COLO668 (cell line): Measurements from ENCODE around the gene OR8K1.

Source experiments
- DNase-seq: peaks from one replicate; lab custom pipeline; 2025; ENCODE audit not compliant: unreplicated experiment; lab: John Stamatoyannopoulos, UW

Gene OR8K1

DNA sequence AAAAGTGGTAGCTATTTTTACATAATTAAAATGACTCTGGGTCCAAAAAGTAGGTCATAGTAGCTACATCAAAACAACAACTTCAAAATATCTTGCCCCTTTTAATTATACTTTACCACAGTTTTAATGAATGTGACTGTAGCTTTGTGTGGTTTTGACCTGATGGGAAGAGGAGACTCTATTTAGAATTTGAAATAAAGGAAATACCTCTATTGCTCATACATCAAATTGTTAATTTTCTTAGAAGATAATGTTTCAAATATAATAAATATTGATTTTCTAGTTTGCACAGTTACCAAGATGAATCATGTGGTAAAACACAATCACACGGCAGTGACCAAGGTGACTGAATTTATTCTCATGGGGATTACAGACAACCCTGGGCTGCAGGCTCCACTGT lies at the start of gene OR8K1:
OR8K1 (plus strand) TSS at position 301 of the 400 bp plus-strand sequence; CDS start at position 301, 0 bp downstream.
- DNase-seq: no peak

DNA sequence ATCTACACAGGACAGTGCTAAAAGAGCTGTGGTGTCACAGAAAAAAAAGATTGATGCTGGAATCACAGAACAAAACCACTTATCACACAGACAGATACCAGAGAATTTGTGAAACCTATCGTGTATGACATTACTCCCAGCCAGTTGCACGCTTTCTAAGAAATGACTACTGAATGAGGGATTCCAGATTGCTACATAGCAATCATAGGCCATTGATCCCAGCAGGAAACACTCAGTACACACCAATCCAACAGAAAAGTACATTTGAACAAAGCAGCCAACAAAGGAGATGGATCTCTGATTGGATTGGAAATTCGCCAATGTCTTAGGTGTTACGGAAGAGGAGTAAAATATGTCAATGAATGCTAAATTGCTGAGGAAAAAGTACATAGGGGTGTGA lies 48.9 kb upstream of the OR8K1 start:
- DNase-seq: no peak

DNA sequence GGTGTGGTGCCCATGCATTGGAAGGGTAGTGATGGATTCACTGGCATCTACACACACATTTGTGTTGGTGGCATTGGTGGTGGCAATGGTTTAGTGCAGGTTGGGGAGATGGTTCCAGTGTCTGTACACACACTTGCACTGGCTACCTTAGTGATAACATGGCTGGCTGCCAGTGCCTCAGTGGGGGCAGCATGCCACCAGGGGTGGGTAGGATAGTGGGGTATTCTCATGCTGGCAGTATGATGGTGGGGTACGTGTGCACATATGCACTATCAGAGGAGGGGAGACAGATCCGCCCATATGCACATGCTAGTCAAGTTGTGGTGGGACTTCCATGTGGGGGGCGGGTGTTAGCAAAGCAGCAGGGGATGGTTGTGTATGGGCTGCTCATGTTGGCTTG lies 38.0 kb upstream of the OR8K1 start:
- DNase-seq: no peak

DNA sequence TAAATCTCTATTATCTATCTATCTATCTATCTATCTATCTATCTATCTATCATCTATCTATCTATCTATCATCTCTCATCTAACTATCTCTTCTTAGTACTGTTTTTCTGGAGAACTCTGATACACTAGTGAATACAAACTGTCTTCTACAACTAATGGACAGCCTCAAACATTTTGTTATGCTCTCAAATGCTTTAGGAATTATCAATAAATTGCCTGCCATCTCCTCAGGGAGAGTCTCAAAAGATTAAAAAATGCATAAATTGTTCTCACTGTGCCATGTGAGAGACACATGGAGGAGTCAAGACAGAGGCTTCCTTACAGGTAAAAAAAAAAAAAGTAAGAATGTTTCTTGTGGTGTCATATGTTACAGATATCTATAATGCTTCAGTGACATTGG lies 31.0 kb upstream of the OR8K1 start, which contains the start of gene OR8K3:
OR8K3 (plus strand) TSS at position 301 of the 400 bp plus-strand sequence. CDS start 3,163 bp downstream, outside the sequence.
- DNase-seq: no peak

DNA sequence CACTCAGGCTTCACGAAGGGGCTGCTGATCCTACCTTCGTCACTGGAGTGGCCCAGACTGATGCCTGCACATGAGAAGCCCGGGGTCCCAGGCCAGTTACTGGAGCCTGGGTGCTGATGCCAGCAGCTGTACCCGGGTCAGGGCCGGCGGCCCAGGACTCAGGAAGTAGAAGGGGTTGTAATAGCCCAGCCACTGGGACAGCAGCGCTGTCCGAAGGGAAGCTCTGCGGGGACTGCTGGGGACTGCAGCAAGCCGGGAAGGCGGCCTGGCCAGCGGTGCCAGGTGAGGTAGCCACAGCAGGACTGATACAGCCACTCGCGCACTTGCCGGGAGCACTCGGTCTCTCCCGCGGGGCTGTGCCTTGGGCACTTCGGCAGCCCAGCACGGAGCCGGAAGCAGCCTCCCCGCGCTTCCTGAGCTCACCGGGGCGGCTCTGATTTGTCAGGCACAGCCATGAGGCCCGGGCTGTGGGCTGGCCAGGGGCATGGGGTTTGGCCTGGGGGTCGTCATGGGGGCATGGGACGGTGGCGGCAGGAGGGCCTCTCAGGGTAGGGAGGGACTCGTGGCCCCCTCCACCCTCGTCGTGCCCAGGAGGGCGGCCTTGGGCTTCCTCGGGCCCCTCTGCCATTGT lies 13.9 kb upstream of the OR8K1 start:
- no peak for DNase-seq

DNA sequence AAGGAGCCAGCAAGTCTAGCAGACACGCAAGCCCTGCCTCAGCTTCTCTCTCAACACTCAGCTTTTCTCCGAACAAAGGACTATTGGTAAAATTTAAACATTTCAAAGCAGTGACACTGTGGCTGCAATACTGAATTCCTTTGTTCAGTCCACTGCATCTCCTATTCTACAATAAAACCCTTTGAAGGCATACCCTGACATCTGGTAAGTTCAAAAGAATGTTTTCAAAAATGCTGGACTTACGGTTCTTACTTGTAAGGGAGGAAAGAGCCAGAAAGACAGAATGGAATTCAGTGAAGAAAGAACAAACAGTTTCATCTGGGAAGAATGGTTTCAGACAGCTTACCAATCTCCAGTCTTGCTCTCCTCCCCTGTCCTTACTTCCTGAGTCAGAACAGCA lies 12.7 kb upstream of the OR8K1 start:
- DNase-seq: no peak

DNA sequence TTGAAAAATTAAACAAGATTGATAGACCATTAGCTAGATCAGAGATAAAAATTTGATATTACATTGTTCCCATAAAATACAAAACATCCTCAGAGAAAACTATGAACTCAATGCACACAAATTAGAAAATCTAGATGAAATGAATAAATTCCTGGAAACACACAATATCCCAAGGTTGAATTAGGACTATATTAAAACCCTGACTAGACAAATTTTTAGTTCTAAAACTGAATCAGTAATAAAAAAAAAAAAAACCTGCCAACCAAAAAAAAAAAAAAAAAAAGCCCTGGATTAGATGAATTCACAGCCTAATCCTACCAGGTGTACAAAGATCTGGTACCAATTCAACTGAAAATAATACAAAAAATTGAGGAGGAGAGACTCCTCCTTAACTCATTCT lies 5.5 kb upstream of the OR8K1 start:
- no peak for DNase-seq

DNA sequence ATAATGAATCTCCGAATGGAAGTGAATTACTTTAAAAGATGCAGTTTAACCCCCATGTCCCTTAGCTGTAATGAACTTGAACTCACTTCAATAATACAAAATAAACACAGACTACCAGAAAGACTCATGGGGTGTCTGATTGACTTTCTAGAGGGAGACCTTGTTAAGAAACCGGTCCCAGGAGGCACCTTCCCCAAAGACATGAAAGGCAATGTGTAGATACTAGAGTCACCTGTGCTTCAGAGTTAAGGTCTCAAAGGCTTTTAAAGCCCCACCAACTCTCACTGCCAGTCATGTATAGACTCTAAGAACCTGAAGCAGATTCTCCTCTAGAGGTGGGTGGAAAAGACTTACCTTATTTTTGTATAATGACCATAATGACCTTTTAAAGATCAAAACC lies 8.2 kb downstream of the OR8K1 start, which contains the start of gene OR8J1:
OR8J1 (plus strand) TSS at position 301 of the 400 bp plus-strand sequence. CDS start 5,956 bp downstream, outside the sequence.
- DNase-seq: no peak

DNA sequence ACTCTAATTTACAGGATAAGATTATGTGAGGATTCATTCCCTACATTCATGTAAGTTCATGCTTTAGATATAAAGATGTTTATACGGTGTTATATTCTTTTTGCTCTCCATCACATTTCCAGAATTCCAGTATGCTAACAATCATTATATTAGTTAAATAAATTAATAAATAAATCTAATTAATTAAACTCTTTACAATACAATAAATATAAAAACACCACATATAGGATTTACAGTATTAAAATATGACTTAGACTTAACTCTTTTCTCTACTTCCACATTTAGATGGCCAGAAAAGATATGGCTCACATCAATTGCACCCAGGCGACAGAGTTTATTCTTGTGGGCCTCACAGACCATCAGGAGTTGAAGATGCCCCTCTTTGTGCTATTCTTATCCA lies 29.5 kb downstream of the OR8K1 start, which contains the start of gene OR8U1:
OR8U1 (plus strand) TSS at position 301 of the 400 bp plus-strand sequence; CDS start at position 301, 0 bp downstream.
- DNase-seq: no peak

DNA sequence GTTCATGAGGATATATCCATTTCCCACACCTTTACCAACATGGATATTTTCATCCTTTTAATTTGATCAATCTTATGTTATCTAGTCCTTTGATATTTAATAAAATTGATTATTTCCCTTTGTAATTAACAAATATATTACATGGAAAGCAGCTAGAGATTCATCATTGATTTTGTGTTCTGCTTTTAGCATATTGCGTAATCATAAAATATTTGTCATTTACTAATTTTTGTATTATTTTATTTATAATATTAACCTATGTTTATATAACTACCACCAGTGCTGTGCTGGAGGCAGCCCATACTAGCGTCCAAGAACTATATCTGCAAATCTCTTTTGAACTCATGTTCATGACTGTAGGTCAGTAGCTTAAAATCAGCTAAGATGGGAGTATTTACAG lies 34.3 kb downstream of the OR8K1 start:
- DNase-seq: no peak

DNA sequence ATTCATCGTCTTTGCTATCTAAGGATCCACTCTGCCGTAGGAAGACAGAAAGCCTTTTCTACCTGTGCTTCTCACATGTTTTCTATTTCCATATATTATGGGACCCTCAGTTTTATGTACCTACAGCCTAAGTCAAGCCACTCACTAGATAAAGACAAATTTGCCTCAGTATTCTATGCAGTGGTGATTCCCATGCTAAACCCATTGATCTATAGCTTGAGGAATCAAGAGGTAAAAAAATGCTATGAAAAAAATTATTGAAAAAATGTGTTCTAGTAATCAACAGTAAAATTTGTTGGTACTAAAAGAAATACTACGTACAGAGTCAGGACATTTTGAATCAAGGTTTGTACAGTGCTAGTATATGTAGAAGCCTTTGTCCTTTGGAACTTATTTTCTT lies 48.5 kb downstream of the OR8K1 start:
- no peak for DNase-seq

DNA sequence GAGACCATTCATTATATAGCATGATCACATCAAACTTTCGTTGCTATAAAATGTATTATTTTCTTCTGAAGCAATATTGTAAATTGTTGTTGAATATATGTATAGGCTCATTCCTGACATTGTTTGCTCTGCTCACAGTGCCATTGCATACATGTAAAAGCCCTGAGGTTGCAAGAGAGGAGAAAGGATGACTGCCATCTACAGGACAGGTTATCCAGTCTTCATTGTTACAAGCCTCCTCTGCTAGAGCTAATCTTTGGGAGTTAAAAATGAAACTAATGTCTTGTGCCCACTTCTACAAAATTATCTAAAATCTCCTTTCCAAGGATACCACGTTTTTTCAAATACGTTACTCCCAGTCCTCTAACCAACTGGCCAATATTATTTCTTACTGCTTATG lies 50.2 kb downstream of the OR8K1 start:
- no peak for DNase-seq
